ENCODE measurements around the gene ABCG8.

The ABCG8 gene

DNA sequence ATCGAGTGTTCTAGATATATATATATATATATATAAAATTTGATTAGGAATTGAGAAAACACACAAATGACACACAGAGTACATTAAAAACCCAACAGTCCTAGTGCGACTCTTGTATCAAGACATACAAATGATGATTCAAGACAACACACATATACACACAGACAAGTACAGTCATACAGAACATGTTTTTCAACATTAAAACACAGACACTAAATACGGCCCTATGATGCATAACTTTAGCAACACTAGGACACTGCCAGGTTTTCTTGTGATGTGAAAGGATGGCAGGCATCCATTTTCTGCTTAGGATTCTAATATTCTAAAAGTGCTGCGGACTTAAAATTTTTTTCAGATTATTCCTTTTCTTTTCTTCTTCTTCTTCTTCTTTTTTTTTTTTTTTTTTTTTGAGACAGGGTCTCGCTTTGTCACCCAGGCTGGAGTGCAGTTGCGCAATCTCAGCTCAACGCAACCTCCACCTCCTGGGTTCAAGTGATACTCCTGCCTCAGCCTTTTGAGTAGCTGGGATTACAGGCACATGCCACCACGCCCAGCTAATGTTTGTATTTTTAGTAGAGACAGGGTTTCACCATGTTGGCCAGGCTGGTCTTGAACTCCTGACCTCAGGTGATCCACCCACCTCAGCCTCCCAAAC, 72.5 kb downstream of the ABCG8 start:
- TF ChIP-seq CEBPB (IDR thresholded peaks at IDR 0.05) = peak; percentile 76

DNA sequence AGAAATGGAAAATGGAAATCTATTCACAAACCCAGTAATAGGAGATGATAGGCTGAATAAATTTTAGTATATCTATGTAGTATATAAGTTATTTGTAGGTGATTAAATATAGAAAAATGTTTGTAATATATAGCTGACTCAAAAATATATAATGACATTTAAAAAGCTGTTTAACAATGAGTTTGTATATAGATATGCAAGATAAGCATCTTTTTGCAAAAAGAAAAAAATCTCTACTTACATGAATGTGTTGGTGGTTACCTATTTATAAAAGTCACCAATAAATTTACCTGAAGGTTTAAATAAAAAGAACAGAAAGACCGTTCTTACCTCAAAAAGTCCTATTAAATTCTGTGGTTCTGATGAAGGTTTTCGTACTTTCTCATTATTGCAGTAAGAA, 85.7 kb downstream of the ABCG8 start:
- TF ChIP-seq TCF12 (IDR thresholded peaks at IDR 0.05; ENCODE audit: low read depth) = no peak
- no peak for TF ChIP-seq YY1 (IDR thresholded peaks at IDR 0.05; ENCODE audit: low read depth)
- TF ChIP-seq CEBPB (IDR thresholded peaks at IDR 0.05) = no peak
- TF ChIP-seq USF1 (IDR thresholded peaks at IDR 0.05) = no peak
- TF ChIP-seq EGR1 (IDR thresholded peaks at IDR 0.05) = no peak
- no peak for TF ChIP-seq FOXM1 (IDR thresholded peaks at IDR 0.05; ENCODE audit: borderline replicate concordance, low read depth)
- no peak for TF ChIP-seq CREB1 (IDR thresholded peaks at IDR 0.05; ENCODE audit: low read depth)
- no peak for TF ChIP-seq NFIC (IDR thresholded peaks at IDR 0.05)
- no peak for TF ChIP-seq EP300 (IDR thresholded peaks at IDR 0.05; ENCODE audit: borderline replicate concordance)
- TF ChIP-seq RAD21 (IDR thresholded peaks at IDR 0.05; ENCODE audit: low read depth) = no peak
- TF ChIP-seq, protein P1, sequence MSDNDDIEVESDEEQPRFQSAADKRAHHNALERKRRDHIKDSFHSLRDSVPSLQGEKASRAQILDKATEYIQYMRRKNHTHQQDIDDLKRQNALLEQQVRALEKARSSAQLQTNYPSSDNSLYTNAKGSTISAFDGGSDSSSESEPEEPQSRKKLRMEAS (IDR thresholded peaks at IDR 0.05) = no peak
- no peak for TF ChIP-seq TAF1 (IDR thresholded peaks at IDR 0.05; ENCODE audit: low read depth)
- TF ChIP-seq ZBTB7A (IDR thresholded peaks at IDR 0.05; ENCODE audit: low read depth) = no peak
- no peak for TF ChIP-seq REST (IDR thresholded peaks at IDR 0.05; ENCODE audit: low read depth)
- TF ChIP-seq TEAD4 (IDR thresholded peaks at IDR 0.05) = no peak

GRCh38 chr2:43925431-43925830, 86.7 kb downstream of the ABCG8 start:
- TF ChIP-seq EP300 (IDR thresholded peaks at IDR 0.05; ENCODE audit: borderline replicate concordance) (no peak), FOXM1 (IDR thresholded peaks at IDR 0.05; ENCODE audit: borderline replicate concordance, low read depth) (no peak), REST (IDR thresholded peaks at IDR 0.05; ENCODE audit: low read depth) (no peak), CREB1 (IDR thresholded peaks at IDR 0.05; ENCODE audit: low read depth) (no peak)

- TF ChIP-seq EGR1 (IDR thresholded peaks at IDR 0.05) (no peak), CREB1 (IDR thresholded peaks at IDR 0.05; ENCODE audit: low read depth) (no peak), ZBTB7A (IDR thresholded peaks at IDR 0.05; ENCODE audit: low read depth) (no peak), TAF1 (IDR thresholded peaks at IDR 0.05; ENCODE audit: low read depth) (no peak), EP300 (IDR thresholded peaks at IDR 0.05; ENCODE audit: borderline replicate concordance) (no peak), TEAD4 (IDR thresholded peaks at IDR 0.05) (no peak), RAD21 (IDR thresholded peaks at IDR 0.05; ENCODE audit: low read depth) (no peak), CEBPB (IDR thresholded peaks at IDR 0.05) (no peak), YY1 (IDR thresholded peaks at IDR 0.05; ENCODE audit: low read depth) (no peak), TCF12 (IDR thresholded peaks at IDR 0.05; ENCODE audit: low read depth) (no peak), USF1 (IDR thresholded peaks at IDR 0.05) (no peak), NFIC (IDR thresholded peaks at IDR 0.05) (no peak), FOXM1 (IDR thresholded peaks at IDR 0.05; ENCODE audit: borderline replicate concordance, low read depth) (no peak), REST (IDR thresholded peaks at IDR 0.05; ENCODE audit: low read depth) (no peak)
- TF ChIP-seq, protein P1 (IDR thresholded peaks at IDR 0.05) = no peak
Measured at GRCh38 chr2:43927442-43927841, 88.7 kb downstream of the ABCG8 start.

DNA sequence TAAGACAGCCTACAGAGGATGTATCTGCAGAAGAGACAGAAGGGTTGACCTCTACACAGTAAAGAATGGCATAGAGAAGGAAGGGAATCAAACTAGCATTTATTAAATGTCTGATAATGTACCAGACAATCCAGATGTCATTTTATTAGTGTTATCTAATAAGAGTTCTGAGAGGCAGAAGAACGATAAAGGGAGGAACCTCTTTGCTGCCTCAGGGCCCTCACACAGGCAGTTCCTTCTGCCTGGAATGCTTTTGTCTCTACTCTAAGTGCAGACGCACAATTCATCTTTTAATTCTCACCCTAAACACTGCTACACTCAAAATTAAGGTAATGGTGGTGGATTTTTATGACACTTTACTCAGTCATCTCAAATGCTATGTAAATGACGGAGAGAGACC, 92.5 kb downstream of the ABCG8 start:
- TF ChIP-seq TCF12 (IDR thresholded peaks at IDR 0.05; ENCODE audit: low read depth) = no peak
- no peak for TF ChIP-seq CREB1 (IDR thresholded peaks at IDR 0.05; ENCODE audit: low read depth)
- no peak for TF ChIP-seq EP300 (IDR thresholded peaks at IDR 0.05; ENCODE audit: borderline replicate concordance)

Measured in Ishikawa (cell line).